H1 (cell line): ENCODE results near the gene CSKMT. TPM values are rescaled to one million over a fixed set of nuclear protein-coding genes. Genes with fewer than 3 reads are reported as not detected.

ENCODE experiments used
- CEBPB ChIP-seq: IDR thresholded peaks from 2 replicates; pipeline ENCODE4 v1.6.1; 2012; ENCODE audit warnings: low read depth, low read length
- CTCF ChIP-seq, 3 experiments: IDR thresholded peaks; 1 replicate in 2 of 3; 2 replicates in 1 of 3; pipeline versions ENCODE4 v1.5.1 to v1.6.1; 2011; ENCODE audit warnings: low read length in 3 of 3, mild to moderate bottlenecking in 3 of 3, inconsistent platforms in 2 of 3, low read depth in 1 of 3, moderate library complexity in 1 of 3; ENCODE audit not compliant: insufficient read depth in 1 of 3; ENCODE audit errors: control extremely low read depth in 1 of 3
- EGR1 ChIP-seq: IDR thresholded peaks from 2 replicates; pipeline ENCODE4 v1.6.1; 2011; ENCODE audit warnings: low read depth, low read length, borderline replicate concordance
- GABPA ChIP-seq: IDR thresholded peaks from 2 replicates; pipeline ENCODE4 v1.6.1; 2011; ENCODE audit warnings: mild to moderate bottlenecking, low read length, moderate library complexity, borderline replicate concordance; ENCODE audit not compliant: insufficient read depth
- JUN ChIP-seq: IDR thresholded peaks from 2 replicates; pipeline ENCODE4 v1.6.1; 2011; ENCODE audit warnings: low read depth, mild to moderate bottlenecking, improper control_type of control experiment, low read length
- JUND ChIP-seq: IDR thresholded peaks from 2 replicates; pipeline ENCODE4 v1.6.1; 2011; ENCODE audit warnings: mild to moderate bottlenecking, improper control_type of control experiment, low read length
- KDM1A ChIP-seq: fragments of 200-600, 300-600 bp; sonication (generic); IDR thresholded peaks from 2 replicates; pipeline ENCODE4 v1.7.1; 2016; ENCODE audit warnings: mild to moderate bottlenecking, low read length, borderline replicate concordance
- NRF1 ChIP-seq: IDR thresholded peaks from 2 replicates; pipeline ENCODE4 v1.6.1; 2011; ENCODE audit warnings: mild to moderate bottlenecking, low read depth, low read length, improper control_type of control experiment
- PHF8 ChIP-seq: fragments of 200-600 bp; sonication (generic); conservative IDR thresholded peaks from 2 replicates; pipeline ENCODE4 v1.7.1; 2012; ENCODE audit warnings: low read depth, mild to moderate bottlenecking, inconsistent platforms, low read length, moderate library complexity
- POLR2A ChIP-seq, 2 experiments: IDR thresholded peaks; 1 replicate in 1 of 2; 2 replicates in 1 of 2; pipeline ENCODE4 v1.6.1; 2011; ENCODE audit warnings: low read depth in 2 of 2, low read length in 2 of 2, mild to moderate bottlenecking in 2 of 2; ENCODE audit errors: control extremely low read depth in 1 of 2
- RAD21 ChIP-seq, 2 experiments: IDR thresholded peaks in 1 of 2; conservative IDR thresholded peaks in 1 of 2; 2 replicates each; pipeline ENCODE4 v1.6.1; 2011; ENCODE audit warnings: low read depth in 2 of 2, low read length in 2 of 2, improper control_type of control experiment in 1 of 2, inconsistent platforms in 1 of 2, mild to moderate bottlenecking in 1 of 2, moderate library complexity in 1 of 2
- SIN3A ChIP-seq, 2 experiments: IDR thresholded peaks in 1 of 2; conservative IDR thresholded peaks in 1 of 2; 2 replicates each; pipeline ENCODE4 v1.6.1; 2011 to 2012; ENCODE audit warnings: low read length in 2 of 2, improper control_type of control experiment in 1 of 2, low read depth in 1 of 2, mild to moderate bottlenecking in 1 of 2
- SIRT6 ChIP-seq: IDR thresholded peaks from one replicate; pipeline ENCODE4 v1.7.1; 2012; ENCODE audit warnings: low read length, inconsistent platforms
- SP1 ChIP-seq: IDR thresholded peaks from 2 replicates; pipeline ENCODE4 v1.6.1; 2011; ENCODE audit warnings: low read depth, low read length
- SP4 ChIP-seq: IDR thresholded peaks from 2 replicates; pipeline ENCODE4 v1.6.1; 2012; ENCODE audit warnings: low read length, inconsistent platforms
- TAF1 ChIP-seq: IDR thresholded peaks from 2 replicates; pipeline ENCODE4 v1.6.1; 2011; ENCODE audit warnings: mild to moderate bottlenecking, low read depth, low read length
- TEAD4 ChIP-seq: IDR thresholded peaks from 2 replicates; pipeline ENCODE4 v1.6.1; 2012; ENCODE audit warnings: low read depth, low read length, inconsistent platforms, mixed read lengths
- polyA plus RNA-seq, 7 experiments: library from polyadenylated mRNA; depleted of rRNA in 3 of 7; stranded (reverse) in 5 of 7; unstranded in 2 of 7; fragments of >200 nt in 5 of 7; fragments of 200-250 nt in 2 of 7; gene quantifications; 1 replicate in 5 of 7; 2 replicates in 1 of 7; 4 replicates in 1 of 7; pipeline versions ENCODE4 v1.2.1 to v1.2.3, GENCODE V29; 2011 to 2013; ENCODE audit warnings: missing spikeins in 2 of 7, mixed read lengths in 2 of 7
- total RNA-seq: library from RNA; stranded (reverse); fragmentation: NEBNext Ultra II Directional; extraction: Animal tissue kit (Norgen Biotek cat#: 25700); gene quantifications from 2 replicates; pipeline ENCODE4 v1.2.1, GENCODE V29; 2021
- TF ChIP-seq, protein P1 (sequence below): IDR thresholded peaks from 2 replicates; pipeline ENCODE4 v1.6.1; 2011; ENCODE audit warnings: low read length, improper control_type of control experiment
- TF ChIP-seq, protein P2 (sequence below): IDR thresholded peaks from 2 replicates; pipeline ENCODE4 v1.6.1; 2012; ENCODE audit warnings: inconsistent platforms

CSKMT gene
- total and polyA plus RNA-seq, 2 of the 8 experiments (the other 6 are each of a cell fraction or from before 2014, with no cell fraction given) = 12.0 to 66.1 TPM

- TF ChIP-seq SP1 = peak; percentile 61; the same call in 1 of the 2 replicates
- TF ChIP-seq NRF1 = no peak
- TF ChIP-seq SIRT6 = no peak
- peak; percentile 81 for TF ChIP-seq TAF1
- peak in 1 of 2 experiments; percentile 96; a peak in 2 of 3 replicates for TF ChIP-seq POLR2A (IDR thresholded peaks at IDR 0.05; ENCODE audit: control extremely low read depth in 1 of 2, low read depth in 2 of 2, low read length in 2 of 2)
- TF ChIP-seq JUN = peak; percentile 85
- TF ChIP-seq EGR1 = no peak
- TF ChIP-seq SP4 = peak; percentile 74; the same call in 1 of the 2 replicates
- TF ChIP-seq RAD21 (IDR thresholded peaks at IDR 0.05 in 1 of 2, conservative IDR thresholded peaks at IDR 0.05 in 1 of 2; ENCODE audit: low read depth in 2 of 2, low read length in 2 of 2) = peak; percentile 0; a peak in 2 of 4 replicates
- TF ChIP-seq TEAD4 = 0 out of 2 replicates have a peak, but pooled peaks have one; percentile 0
- TF ChIP-seq GABPA = peak; percentile 96
- TF ChIP-seq PHF8 = peak; percentile 91
- peak; percentile 86 for TF ChIP-seq CEBPB
- TF ChIP-seq SIN3A (conservative IDR thresholded peaks at IDR 0.05 in 1 of 2, IDR thresholded peaks at IDR 0.05 in 1 of 2; ENCODE audit: low read depth in 1 of 2, low read length in 2 of 2) = peak; percentile 74 to 93; a peak in 3 of 4 replicates
- TF ChIP-seq JUND = peak; percentile 91
- peak in 1 of 3 experiments; percentile 7; a peak in 1 of 4 replicates for TF ChIP-seq CTCF (IDR thresholded peaks at IDR 0.05; ENCODE audit: control extremely low read depth in 1 of 3, insufficient read depth in 1 of 3, low read depth in 1 of 3, low read length in 3 of 3)
- TF ChIP-seq, protein P1, sequence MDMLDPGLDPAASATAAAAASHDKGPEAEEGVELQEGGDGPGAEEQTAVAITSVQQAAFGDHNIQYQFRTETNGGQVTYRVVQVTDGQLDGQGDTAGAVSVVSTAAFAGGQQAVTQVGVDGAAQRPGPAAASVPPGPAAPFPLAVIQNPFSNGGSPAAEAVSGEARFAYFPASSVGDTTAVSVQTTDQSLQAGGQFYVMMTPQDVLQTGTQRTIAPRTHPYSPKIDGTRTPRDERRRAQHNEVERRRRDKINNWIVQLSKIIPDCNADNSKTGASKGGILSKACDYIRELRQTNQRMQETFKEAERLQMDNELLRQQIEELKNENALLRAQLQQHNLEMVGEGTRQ = no peak; the same call in 1 of the 2 replicates
- TF ChIP-seq, protein P2, sequence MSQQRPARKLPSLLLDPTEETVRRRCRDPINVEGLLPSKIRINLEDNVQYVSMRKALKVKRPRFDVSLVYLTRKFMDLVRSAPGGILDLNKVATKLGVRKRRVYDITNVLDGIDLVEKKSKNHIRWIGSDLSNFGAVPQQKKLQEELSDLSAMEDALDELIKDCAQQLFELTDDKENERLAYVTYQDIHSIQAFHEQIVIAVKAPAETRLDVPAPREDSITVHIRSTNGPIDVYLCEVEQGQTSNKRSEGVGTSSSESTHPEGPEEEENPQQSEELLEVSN = peak; percentile 95
- TF ChIP-seq KDM1A = no peak
Measured at GRCh38 chr11:62621567-62622470, 43.3 kb upstream of the CSKMT start, which contains the start of gene B3GAT3 (continued).
